Tibial nerve (tissue), 4 donors: ENCODE measurements around the gene TRAF3IP3. TPM values are rescaled to one million over a fixed set of nuclear protein-coding genes. Genes with fewer than 3 reads are reported as not detected.

Experiments
- DNase-seq, 2 donors: peaks; one replicate each; pipeline ENCODE4 v3.0.0-alpha.2; 2019; ENCODE audit warnings: low spot score in 2 of 2
- H3K27ac ChIP-seq, 4 donors: fragments of 200-600 bp; sonication (generic) in 3 of 4; one replicate each; pipeline ENCODE4 v1.5.1; 2017 to 2019; ENCODE audit warnings: mild to moderate bottlenecking in 1 of 4
- H3K27me3 ChIP-seq, 2 donors: fragments of 200-600 bp; sonication (generic) in 1 of 2; one replicate each; pipeline versions ENCODE4 v1.5.1 to v1.6.0; 2017 to 2019
- H3K36me3 ChIP-seq, 3 donors: fragments of 200-600 bp; sonication (generic); one replicate each; pipeline ENCODE4 v1.5.1; 2018 to 2019
- H3K4me1 ChIP-seq, 4 donors: fragments of 200-600 bp; sonication (generic) in 3 of 4; one replicate each; pipeline ENCODE4 v1.5.1; 2017 to 2019
- H3K4me3 ChIP-seq, 4 donors: fragments of 200-600 bp; sonication (generic) in 3 of 4; one replicate each; pipeline ENCODE4 v1.5.1; 2017 to 2019; ENCODE audit warnings: mild to moderate bottlenecking in 1 of 4, moderate library complexity in 1 of 4
- H3K9me3 ChIP-seq, 4 donors: fragments of 200-600 bp; sonication (generic) in 3 of 4; one replicate each; pipeline ENCODE4 v1.5.1; 2017 to 2019
- CTCF ChIP-seq, 5 experiments: fragments of 200-600 bp in 3 of 5; fragments of 450-650 bp in 2 of 5; sonication (generic) in 3 of 5; IDR thresholded peaks; one replicate each; pipeline ENCODE4 v1.5.1; 2016 to 2019; ENCODE audit warnings: antibody characterized with exemption in 5 of 5, mild to moderate bottlenecking in 3 of 5, moderate library complexity in 2 of 5
- EP300 ChIP-seq, 2 donors: sonication (generic); formaldehyde crosslinking; IDR thresholded peaks; one replicate each; pipeline ENCODE4 v1.6.1; 2017; ENCODE audit warnings: antibody characterized with exemption in 2 of 2, mild to moderate bottlenecking in 1 of 2
- POLR2A ChIP-seq, 2 donors: fragments of 450-650 bp; IDR thresholded peaks; one replicate each; pipeline ENCODE4 v1.6.1; 2017; ENCODE audit warnings: antibody characterized with exemption in 2 of 2, mild to moderate bottlenecking in 2 of 2, moderate library complexity in 2 of 2
- WGBS, 2 donors: methylation state at CpG; one replicate each; pipeline ENCODE4 v1.1.5; 2018; 5-methylcytosine and 5-hydroxymethylcytosine counted together
- total RNA-seq, 4 donors: library from RNA; depleted of rRNA; stranded (reverse); fragments of >200 nt; gene quantifications; one replicate each; pipeline ENCODE4 v1.1.0, GENCODE V29; 2016

Gene TRAF3IP3
- total RNA-seq, 4 donors from 2014 or later = 0.87 to 8.0 (median 2.3) TPM

- Histone ChIP-seq H3K4me3 (no peak overlapping the region), H3K4me1 (peaks cover 0 to 19% (median 0%) of the 10 kb centered on the region in 4 donors), H3K27me3 (no peaks in the 10 kb centered on the region), H3K27ac (no peak overlapping the region), H3K36me3 (no peaks in the 10 kb centered on the region), H3K9me3 (no peaks in the 10 kb centered on the region)
- 57 to 61% methylated on average over 1 of the region's 1 CpG for WGBS, 2 donors
- TF ChIP-seq POLR2A (IDR thresholded peaks at IDR 0.05) (no peak), CTCF (IDR thresholded peaks at IDR 0.05) (no peak), EP300 (IDR thresholded peaks at IDR 0.05) (no peak)
- DNase-seq = no peak
These were observed 27.4 kb upstream of the TRAF3IP3 start for GRCh38 chr1:209728466-209728865.

GRCh38 chr1:209729436-209729835 is 26.4 kb upstream of the TRAF3IP3 start:
- Histone ChIP-seq H3K4me1 (peaks cover 0 to 23% (median 0%) of the 10 kb centered on the region in 4 donors), H3K36me3 (no peaks in the 10 kb centered on the region), H3K9me3 (no peaks in the 10 kb centered on the region), H3K27ac (no peak overlapping the region), H3K27me3 (no peaks in the 10 kb centered on the region), H3K4me3 (no peak overlapping the region)
- DNase-seq = no peak
- WGBS, 2 donors = 81 to 94% methylated on average over 1 of the region's 1 CpG
- TF ChIP-seq EP300 (IDR thresholded peaks at IDR 0.05) (no peak), CTCF (IDR thresholded peaks at IDR 0.05) (no peak), POLR2A (IDR thresholded peaks at IDR 0.05) (no peak)

- no peak for DNase-seq
- 35 to 50% methylated on average over 1 of the region's 1 CpG for WGBS, 2 donors
- no peaks in the 10 kb centered on the region for H3K9me3 ChIP-seq
- no peak overlapping the region for H3K27ac ChIP-seq
- peaks cover 0 to 20% (median 0%) of the 10 kb centered on the region in 4 donors for H3K4me1 ChIP-seq
- no peak for TF ChIP-seq EP300 (IDR thresholded peaks at IDR 0.05)
- TF ChIP-seq POLR2A (IDR thresholded peaks at IDR 0.05) = no peak
- TF ChIP-seq CTCF (IDR thresholded peaks at IDR 0.05) = no peak
- H3K36me3 ChIP-seq = no peaks in the 10 kb centered on the region
- H3K27me3 ChIP-seq = no peaks in the 10 kb centered on the region
- no peak overlapping the region for H3K4me3 ChIP-seq
These were observed 23.1 kb upstream of the TRAF3IP3 start for GRCh38 chr1:209732725-209733124.

DNA sequence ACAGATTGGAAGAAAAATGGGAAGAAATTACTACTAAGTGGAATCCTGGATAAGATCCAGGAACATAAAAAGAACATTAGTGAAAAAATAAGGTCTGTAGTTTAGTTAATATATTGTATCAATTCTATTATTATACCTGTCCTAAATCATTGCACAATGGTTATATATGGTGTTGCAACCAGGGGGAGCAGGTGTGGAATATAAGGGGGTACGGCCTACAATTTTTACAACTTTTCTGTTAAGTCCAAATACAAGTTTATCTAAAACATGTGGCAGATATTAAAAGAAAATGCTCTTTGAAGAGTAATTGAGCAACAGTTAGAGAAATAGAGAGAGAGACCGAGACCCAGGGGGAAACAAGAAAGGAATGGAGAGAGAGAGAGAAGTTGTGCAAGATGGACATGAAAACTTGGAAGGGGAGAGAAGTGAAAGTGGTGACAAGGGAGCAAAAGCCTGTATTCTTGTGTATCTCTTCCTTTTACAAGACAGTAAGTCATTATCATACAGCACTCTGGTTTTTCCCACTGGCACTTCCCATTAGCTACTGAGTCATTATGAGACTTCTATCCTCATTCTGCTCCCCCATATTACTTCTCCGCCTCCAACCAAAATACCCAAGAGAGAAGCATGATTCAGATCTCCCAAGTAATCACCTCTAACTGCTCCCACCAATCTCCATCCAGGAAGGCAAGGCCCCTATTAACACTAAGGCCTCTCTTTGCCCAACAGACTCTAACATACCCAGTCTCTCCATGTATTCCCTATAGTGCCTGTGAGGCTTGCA is 22.3 kb upstream of the TRAF3IP3 start:
- Histone ChIP-seq H3K9me3 (no peaks in the 10 kb centered on the region), H3K27ac (peak overlapping the region in 1 of 4 donors; percentile 45), H3K27me3 (no peaks in the 10 kb centered on the region), H3K4me3 (no peak overlapping the region), H3K4me1 (peaks cover 0 to 20% (median 0%) of the 10 kb centered on the region in 4 donors), H3K36me3 (no peaks in the 10 kb centered on the region)
- 55 to 56% methylated on average over 3 of the region's 3 CpGs for WGBS, 2 donors
- peak in 1 of 2 donors; percentile 44 for DNase-seq
- no peak for TF ChIP-seq CTCF (IDR thresholded peaks at IDR 0.05)
- TF ChIP-seq EP300 (IDR thresholded peaks at IDR 0.05) = peak in 1 of 2 donors; percentile 89
- TF ChIP-seq POLR2A (IDR thresholded peaks at IDR 0.05) = no peak

DNA sequence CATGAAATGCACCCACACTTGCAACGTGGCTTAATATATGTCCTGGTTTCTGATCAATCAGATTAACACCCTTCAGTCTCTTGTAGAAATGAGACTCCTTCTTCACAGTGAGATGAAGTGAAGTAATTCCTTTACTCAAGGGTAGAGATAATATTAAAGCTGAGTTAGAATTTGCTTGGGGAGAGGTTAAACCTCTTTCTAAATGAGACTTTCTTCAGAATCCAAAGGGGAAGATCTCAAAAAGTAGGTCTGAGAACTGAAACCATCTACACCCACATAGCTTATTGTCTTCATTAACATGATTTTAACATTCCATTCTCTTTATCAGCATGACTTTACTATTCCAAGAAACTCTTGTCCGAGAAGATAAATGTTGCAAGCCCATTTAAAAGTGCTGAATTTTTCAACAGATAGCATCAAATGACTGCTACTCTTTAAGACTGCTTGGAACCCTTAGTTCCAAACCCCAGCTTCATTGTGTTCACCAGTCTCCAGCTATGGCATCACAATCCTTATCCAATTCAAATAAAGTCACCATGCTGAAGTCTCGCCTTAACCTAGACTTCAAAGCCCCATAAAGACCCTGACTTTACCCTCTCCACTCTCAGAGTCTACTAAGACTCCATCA is 19.2 kb upstream of the TRAF3IP3 start:
- Histone ChIP-seq H3K27ac (no peak overlapping the region), H3K9me3 (no peaks in the 10 kb centered on the region), H3K4me3 (no peak overlapping the region), H3K36me3 (no peaks in the 10 kb centered on the region), H3K27me3 (no peaks in the 10 kb centered on the region), H3K4me1 (peaks cover 0 to 25% (median 0%) of the 10 kb centered on the region in 4 donors)
- TF ChIP-seq CTCF (IDR thresholded peaks at IDR 0.05) = no peak
- TF ChIP-seq POLR2A (IDR thresholded peaks at IDR 0.05) = no peak
- TF ChIP-seq EP300 (IDR thresholded peaks at IDR 0.05) = no peak
- WGBS, 2 donors = 66 to 67% methylated on average over 3 of the region's 3 CpGs
- DNase-seq = no peak
